Measurements from ENCODE around the gene AREL1. TPM values are rescaled to one million over a fixed set of nuclear protein-coding genes. Genes with fewer than 3 reads are reported as not detected.

AREL1 gene
- total and polyA plus RNA-seq, 2 donors from 2014 or later, result 13.5 to 42.3 TPM

DNA sequence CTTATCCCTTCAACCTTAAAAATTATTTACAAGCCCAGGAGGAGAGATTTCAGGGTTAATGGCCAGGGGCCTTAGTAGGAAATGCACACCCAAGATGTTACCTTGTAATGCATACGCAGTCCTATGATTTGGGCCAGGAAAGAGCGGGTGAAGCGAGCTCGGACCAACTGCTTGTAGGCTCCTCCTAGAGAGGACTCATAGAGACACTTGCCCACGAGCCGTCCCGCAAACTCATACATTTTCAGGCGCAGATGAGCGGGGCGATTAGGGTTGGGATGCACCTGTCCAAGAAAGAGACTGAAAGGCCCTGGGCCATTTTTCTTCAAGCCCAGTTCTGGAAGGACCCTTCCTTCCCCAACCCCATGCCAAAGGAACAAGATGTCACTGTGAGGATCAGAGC, 43.0 kb downstream of the AREL1 start:
- peaks cover 5 to 58% (median 30%) of the 10 kb centered on the region in 3 donors for H3K36me3 ChIP-seq (ENCODE audit: control insufficient read depth in 2 of 3, insufficient read depth in 3 of 3, low read length in 3 of 3)
- no peak overlapping the region for H3K27ac ChIP-seq (ENCODE audit: low read depth in 2 of 2, low read length in 2 of 2)
- no peak for FAIRE-seq
- no peak overlapping the region for H3K4me3 ChIP-seq (ENCODE audit: low read length in 3 of 3)
- no peaks in the 10 kb centered on the region for H3K27me3 ChIP-seq (ENCODE audit: control insufficient read depth, insufficient read depth, low read length)
- no peak for DNase-seq
- TF ChIP-seq, protein P1, sequence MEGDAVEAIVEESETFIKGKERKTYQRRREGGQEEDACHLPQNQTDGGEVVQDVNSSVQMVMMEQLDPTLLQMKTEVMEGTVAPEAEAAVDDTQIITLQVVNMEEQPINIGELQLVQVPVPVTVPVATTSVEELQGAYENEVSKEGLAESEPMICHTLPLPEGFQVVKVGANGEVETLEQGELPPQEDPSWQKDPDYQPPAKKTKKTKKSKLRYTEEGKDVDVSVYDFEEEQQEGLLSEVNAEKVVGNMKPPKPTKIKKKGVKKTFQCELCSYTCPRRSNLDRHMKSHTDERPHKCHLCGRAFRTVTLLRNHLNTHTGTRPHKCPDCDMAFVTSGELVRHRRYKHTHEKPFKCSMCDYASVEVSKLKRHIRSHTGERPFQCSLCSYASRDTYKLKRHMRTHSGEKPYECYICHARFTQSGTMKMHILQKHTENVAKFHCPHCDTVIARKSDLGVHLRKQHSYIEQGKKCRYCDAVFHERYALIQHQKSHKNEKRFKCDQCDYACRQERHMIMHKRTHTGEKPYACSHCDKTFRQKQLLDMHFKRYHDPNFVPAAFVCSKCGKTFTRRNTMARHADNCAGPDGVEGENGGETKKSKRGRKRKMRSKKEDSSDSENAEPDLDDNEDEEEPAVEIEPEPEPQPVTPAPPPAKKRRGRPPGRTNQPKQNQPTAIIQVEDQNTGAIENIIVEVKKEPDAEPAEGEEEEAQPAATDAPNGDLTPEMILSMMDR (IDR thresholded peaks at IDR 0.05; ENCODE audit: borderline replicate concordance, extremely low read depth, insufficient read depth), result no peak
- H3K4me1 ChIP-seq (ENCODE audit: control insufficient read depth in 2 of 3, insufficient read depth in 2 of 3, low read depth in 1 of 3, low read length in 3 of 3), result no peaks in the 10 kb centered on the region
- H3K9me3 ChIP-seq (ENCODE audit: control insufficient read depth in 2 of 3, insufficient read depth in 1 of 3, low read length in 3 of 3), result no peaks in the 10 kb centered on the region
- intact Hi-C loops (cut with DNase I), result no loop called here
- no peak overlapping the region for H3K9ac ChIP-seq (ENCODE audit: low read length in 3 of 3)

DNA sequence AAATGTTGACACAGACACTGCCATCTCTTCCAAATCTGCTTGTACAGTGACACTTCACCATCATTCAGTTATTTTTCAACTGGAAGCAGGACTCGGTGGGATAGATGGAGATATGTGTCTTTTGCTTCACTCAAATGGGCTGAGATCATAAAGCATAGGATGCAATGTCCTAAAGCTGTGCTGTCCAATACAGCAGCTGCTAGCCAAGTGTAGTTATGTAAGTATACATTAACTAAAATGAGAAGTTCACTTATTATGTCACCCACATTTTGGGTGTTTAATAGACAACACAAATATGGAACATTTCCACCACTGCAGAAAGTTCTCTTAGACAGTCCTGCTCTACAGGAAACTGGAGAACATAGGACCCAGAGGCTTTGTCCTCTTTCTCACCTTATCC, 43.6 kb downstream of the AREL1 start:
- DNase-seq (no peak), FAIRE-seq (no peak)
- Histone ChIP-seq H3K27me3 (ENCODE audit: control insufficient read depth, insufficient read depth, low read length) (no peaks in the 10 kb centered on the region), H3K4me3 (ENCODE audit: low read length in 3 of 3) (no peak overlapping the region), H3K9me3 (ENCODE audit: control insufficient read depth in 2 of 3, insufficient read depth in 1 of 3, low read length in 3 of 3) (no peaks in the 10 kb centered on the region), H3K9ac (ENCODE audit: low read length in 3 of 3) (no peak overlapping the region), H3K4me1 (ENCODE audit: control insufficient read depth in 2 of 3, insufficient read depth in 2 of 3, low read depth in 1 of 3, low read length in 3 of 3) (no peaks in the 10 kb centered on the region), H3K27ac (ENCODE audit: low read depth in 2 of 2, low read length in 2 of 2) (no peak overlapping the region), H3K36me3 (ENCODE audit: control insufficient read depth in 2 of 3, insufficient read depth in 3 of 3, low read length in 3 of 3) (peaks cover 5 to 60% (median 32%) of the 10 kb centered on the region in 3 donors)
- intact Hi-C loops (cut with DNase I), result no loop called here
- TF ChIP-seq, protein P1 (IDR thresholded peaks at IDR 0.05; ENCODE audit: borderline replicate concordance, extremely low read depth, insufficient read depth), result no peak

DNA sequence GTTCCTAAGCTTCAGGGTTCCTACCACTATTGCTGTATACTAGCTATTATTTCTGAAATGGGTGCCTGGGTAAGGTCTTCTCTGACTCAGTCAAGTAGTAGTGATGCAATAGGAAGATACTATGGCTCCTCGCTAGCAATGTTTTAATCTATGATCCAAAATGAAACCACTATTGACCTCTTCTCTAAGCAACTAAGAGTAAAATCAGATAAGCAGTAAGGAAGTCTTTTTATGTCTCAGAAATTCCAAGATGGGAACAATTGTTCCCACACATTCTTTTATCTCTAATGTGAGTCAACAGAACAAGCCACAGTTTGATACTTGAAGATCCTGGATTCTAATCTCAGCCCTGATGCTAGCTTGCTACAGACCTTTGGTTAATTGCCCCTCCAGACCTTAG, 45.1 kb downstream of the AREL1 start:
- no peak for DNase-seq
- intact Hi-C loops (cut with DNase I), result no loop called here
- no peak for FAIRE-seq
- no peaks in the 10 kb centered on the region for H3K4me1 ChIP-seq (ENCODE audit: control insufficient read depth in 2 of 3, insufficient read depth in 2 of 3, low read depth in 1 of 3, low read length in 3 of 3)
- no peak overlapping the region for H3K4me3 ChIP-seq (ENCODE audit: low read length in 3 of 3)
- no peaks in the 10 kb centered on the region for H3K9me3 ChIP-seq (ENCODE audit: control insufficient read depth in 2 of 3, insufficient read depth in 1 of 3, low read length in 3 of 3)
- H3K27me3 ChIP-seq (ENCODE audit: control insufficient read depth, insufficient read depth, low read length), result no peaks in the 10 kb centered on the region
- H3K9ac ChIP-seq (ENCODE audit: low read length in 3 of 3), result no peak overlapping the region
- TF ChIP-seq, protein P1 (IDR thresholded peaks at IDR 0.05; ENCODE audit: borderline replicate concordance, extremely low read depth, insufficient read depth), result no peak
- no peak overlapping the region for H3K27ac ChIP-seq (ENCODE audit: low read depth in 2 of 2, low read length in 2 of 2)
- H3K36me3 ChIP-seq (ENCODE audit: control insufficient read depth in 2 of 3, insufficient read depth in 3 of 3, low read length in 3 of 3), result peaks cover 6 to 63% (median 42%) of the 10 kb centered on the region in 3 donors

DNA sequence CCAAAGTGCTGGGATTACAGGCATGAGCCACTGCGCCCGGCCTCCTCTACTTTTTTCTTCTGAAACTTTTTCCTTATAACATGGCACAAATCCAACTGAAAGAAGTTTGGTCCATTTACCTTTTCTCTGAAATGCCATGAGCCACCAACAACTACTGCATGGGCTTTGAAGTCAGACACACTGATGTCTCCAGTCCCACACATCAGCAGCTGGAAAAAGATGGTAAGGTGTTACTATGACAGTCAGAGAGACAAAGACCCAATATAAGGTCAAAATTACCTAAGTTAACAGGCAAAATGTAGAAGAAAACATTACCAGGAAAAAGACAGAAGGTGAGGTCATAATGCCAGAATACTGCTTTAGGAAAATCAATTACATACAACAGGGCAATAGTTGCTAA, 48.2 kb downstream of the AREL1 start:
- intact Hi-C loops (cut with DNase I), result no loop called here
- no peaks in the 10 kb centered on the region for H3K9me3 ChIP-seq (ENCODE audit: control insufficient read depth in 2 of 3, insufficient read depth in 1 of 3, low read length in 3 of 3)
- no peak overlapping the region for H3K27ac ChIP-seq (ENCODE audit: low read depth in 2 of 2, low read length in 2 of 2)
- H3K4me3 ChIP-seq (ENCODE audit: low read length in 3 of 3), result no peak overlapping the region
- DNase-seq, result no peak
- no peak for FAIRE-seq
- H3K36me3 ChIP-seq (ENCODE audit: control insufficient read depth in 2 of 3, insufficient read depth in 3 of 3, low read length in 3 of 3), result peaks cover 3 to 53% (median 41%) of the 10 kb centered on the region in 3 donors
- TF ChIP-seq, protein P1 (IDR thresholded peaks at IDR 0.05; ENCODE audit: borderline replicate concordance, extremely low read depth, insufficient read depth), result no peak
- H3K4me1 ChIP-seq (ENCODE audit: control insufficient read depth in 2 of 3, insufficient read depth in 2 of 3, low read depth in 1 of 3, low read length in 3 of 3), result no peaks in the 10 kb centered on the region
- no peaks in the 10 kb centered on the region for H3K27me3 ChIP-seq (ENCODE audit: control insufficient read depth, insufficient read depth, low read length)
- H3K9ac ChIP-seq (ENCODE audit: low read length in 3 of 3), result no peak overlapping the region
